Superior temporal gyrus (tissue), 1 donor: ENCODE results near the gene SLC13A1.
"Not testable (repeated sequence)": the region's sequence is repeated elsewhere in the genome, so short reads cannot be mapped to it uniquely, and the experiment has no call there.

Experiments used
- DNase-seq: peaks from one replicate; pipeline ENCODE4 v3.0.0-alpha.2; 2016; ENCODE audit errors: extremely low spot score

SLC13A1 gene, protein sequence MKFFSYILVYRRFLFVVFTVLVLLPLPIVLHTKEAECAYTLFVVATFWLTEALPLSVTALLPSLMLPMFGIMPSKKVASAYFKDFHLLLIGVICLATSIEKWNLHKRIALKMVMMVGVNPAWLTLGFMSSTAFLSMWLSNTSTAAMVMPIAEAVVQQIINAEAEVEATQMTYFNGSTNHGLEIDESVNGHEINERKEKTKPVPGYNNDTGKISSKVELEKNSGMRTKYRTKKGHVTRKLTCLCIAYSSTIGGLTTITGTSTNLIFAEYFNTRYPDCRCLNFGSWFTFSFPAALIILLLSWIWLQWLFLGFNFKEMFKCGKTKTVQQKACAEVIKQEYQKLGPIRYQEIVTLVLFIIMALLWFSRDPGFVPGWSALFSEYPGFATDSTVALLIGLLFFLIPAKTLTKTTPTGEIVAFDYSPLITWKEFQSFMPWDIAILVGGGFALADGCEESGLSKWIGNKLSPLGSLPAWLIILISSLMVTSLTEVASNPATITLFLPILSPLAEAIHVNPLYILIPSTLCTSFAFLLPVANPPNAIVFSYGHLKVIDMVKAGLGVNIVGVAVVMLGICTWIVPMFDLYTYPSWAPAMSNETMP

DNA sequence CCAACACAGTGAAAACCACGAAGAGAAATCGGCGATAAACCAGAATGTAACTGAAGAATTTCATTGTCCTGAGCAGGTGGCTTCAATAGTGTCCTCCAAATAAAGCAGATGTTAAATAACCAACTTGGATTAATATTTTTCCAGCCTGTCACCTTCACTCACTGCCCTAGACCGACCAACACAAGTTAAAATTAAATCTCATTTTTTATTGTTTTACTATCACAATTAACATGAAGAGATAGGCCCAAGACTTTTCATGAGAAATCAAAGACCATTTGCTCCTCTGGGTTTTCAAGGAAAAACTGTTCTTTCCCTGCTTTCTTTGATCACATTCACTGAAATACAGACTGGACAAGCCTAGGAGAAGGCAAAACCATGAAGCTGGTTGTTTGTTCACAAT, at the start of gene SLC13A1:
Gene SLC13A1, minus strand, starts transcription at position 87 of the 400 bp plus-strand sequence. Its CDS starts 23 bp downstream, at position 64.
- DNase-seq = no peak

DNA sequence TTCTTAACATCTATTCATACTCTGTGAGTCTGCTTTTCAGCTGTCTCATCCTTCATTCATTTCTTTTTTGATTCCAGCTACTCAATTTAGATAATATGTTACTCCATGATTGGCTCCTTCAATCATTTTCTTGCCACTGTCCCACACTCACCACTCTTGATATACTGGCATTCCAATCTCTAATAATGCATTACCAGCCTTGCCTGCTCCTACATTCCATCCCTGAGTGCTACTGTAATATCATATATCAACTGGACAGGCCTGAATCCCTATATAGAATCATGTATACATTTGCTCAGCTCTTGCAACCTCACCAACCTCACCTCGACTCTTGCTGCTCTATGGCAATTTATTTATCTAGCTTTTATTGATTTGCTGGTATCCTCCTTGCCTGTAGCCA, 45.0 kb upstream of the SLC13A1 start:
- DNase-seq = no peak

DNA sequence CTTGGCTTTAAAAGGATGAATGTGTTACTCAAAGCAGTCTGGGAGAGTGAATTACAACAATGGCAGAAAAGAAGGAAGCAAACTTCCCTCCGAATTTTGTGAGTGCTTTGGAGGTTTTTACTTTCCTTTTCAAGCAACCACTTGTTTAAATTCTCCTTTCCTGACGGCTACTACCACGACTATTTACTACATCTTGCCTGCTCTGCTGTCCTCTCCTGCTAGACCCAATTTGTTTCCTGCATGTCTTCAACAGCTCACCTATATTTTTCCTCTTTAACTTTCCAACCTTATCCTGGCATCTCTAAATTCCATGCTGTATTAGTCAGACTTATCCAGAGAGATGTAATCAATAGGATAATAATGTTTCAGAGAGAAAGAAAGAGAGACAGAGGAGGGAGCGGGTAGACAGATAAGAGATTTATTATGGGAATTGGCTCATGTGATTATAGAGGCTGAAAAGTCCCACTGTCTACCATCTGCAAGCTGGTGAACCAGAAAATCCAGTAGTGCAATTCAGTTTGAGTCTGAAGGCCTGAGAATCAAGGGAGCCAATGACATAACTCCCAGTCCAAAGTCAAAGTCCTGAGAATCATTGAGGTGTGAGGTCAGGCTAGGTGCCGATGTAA, 42.8 kb upstream of the SLC13A1 start:
- no peak for DNase-seq

DNA sequence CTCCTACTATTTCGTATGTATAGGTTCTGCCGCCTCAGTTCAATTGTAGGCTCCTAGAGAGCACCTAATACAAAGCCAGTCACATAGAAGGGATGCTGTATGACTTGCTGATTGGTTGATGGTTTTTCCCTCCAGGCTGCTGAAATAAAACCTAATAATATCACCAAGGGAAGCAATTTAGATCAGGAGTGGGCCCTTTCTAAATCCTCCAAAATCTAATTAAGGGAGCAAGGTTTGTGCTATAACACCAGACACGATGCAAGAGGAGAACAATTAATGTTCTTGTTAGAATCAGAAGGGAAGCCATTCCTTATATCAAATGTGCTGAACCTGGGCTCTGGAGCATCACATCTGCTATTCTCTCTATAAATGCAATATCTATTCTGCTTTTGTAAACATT, 42.0 kb upstream of the SLC13A1 start:
- DNase-seq = no peak

DNA sequence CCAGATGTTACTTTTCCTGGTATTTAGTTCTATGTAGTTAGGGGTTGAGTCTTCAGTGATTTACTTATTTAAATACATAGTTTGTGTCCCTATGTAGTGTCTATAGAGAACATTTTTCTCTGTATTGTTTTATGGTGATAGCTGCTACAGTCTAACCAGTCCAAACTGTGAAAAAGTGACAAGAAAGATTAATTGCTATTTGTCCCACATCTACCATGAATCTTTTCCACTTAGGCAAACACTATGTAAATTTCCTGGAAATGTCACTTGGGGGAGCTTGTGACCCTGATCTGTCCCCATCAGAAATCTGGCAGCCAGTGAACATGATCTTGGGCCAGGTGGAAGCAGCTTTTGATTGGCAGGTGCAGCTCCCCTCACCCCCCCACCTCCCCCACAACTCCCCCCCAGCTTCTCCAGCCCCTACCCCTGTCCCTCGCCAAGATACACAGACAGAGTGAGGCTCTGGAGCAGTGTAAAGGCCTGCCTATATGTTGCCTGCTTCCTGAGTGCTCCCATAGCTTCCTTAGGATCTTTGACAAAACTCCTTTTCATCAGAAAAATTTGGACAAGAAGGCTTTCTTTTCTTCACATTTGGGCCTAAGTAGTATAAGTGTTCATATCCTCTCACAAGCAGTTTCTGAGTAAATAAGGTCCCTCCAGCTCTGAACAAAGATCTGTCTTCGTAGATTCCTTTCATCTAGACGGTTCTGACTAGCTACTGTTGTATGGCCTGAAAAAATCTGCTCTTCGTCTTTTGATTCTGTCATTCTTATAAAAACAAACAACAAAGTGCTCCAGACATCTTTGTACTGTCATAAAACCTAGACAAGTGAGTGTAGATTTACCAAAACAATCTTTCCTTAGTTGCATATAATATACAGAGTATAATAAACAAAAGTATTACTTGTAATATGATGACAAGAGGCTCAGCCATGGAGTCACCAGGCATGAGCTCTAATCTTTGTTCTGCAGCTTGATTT, 31.5 kb upstream of the SLC13A1 start:
- no peak for DNase-seq

DNA sequence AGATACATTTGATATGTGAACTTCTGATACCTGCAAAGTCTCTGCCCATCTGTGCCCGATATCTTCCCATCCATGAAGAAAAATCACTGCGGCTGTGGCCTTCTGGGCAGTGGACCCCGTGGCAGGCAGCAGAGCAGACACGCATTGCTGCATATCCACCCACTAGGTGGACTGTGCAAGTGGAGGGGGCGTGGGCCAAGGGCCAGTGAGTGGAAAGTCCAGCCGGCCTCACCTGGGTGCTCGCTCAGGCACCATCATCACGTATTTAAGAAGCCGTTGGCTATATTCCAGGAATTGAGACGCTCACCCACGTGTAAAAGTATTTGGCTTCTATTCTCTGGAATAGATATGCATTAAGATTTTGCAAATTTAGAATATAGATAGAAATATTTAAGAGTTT, 30.8 kb upstream of the SLC13A1 start:
- no peak for DNase-seq

DNA sequence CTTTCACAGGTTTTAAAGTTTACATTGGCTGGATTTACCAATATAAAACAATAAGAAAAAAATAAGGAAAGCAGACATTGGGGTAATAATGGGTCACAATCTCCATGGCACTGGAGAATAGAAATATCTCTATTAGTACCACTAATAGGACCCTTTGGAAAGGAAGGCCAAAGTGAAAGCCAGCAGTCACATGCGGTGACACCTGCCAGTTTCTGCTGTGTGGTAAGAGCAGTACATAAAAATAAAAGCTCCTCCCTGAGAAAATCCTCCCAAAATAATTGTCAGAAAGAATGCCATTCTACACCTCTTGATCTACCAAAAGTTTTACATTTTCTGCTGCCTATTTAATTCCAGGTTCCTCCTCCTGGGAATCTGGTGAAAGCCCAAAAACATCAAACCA, 30.4 kb upstream of the SLC13A1 start:
- no peak for DNase-seq

DNA sequence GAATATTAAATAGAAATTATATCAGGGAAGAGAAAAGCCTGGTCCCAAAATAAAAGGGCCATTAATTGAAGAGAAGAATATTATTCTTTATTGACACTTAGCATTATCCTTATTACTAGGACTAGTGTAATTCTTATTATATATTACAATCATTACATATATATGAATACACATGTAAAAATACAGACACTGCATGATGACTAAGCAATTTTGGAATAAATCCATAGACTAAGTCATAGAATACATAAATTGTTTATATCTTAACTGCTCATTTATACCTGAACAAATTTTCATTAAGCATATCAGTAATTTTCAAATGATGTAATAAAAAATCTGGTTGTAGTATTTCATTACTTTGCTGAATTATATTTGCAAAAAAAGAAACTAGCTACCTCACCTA, 29.7 kb upstream of the SLC13A1 start:
- DNase-seq = no peak

DNA sequence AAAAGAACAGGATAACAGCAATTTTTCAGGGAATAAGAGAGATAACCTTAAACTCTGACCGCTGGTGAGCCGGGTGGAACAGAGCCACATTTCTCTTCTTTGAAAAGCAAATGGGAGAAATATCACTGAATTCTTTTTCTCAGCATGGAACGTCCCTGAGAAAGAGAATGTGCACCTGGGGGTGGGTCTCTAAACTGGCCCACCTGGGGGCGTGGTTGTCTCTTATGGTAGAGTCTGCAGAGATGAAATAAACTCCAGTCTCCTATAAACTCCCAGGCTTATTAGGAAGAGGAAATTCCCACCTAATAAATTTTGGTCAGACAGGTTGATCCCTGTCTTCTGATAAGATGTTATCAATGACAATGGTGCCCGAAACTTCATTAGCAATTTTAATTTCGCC, 27.9 kb upstream of the SLC13A1 start:
- not testable (repeated sequence) for DNase-seq

DNA sequence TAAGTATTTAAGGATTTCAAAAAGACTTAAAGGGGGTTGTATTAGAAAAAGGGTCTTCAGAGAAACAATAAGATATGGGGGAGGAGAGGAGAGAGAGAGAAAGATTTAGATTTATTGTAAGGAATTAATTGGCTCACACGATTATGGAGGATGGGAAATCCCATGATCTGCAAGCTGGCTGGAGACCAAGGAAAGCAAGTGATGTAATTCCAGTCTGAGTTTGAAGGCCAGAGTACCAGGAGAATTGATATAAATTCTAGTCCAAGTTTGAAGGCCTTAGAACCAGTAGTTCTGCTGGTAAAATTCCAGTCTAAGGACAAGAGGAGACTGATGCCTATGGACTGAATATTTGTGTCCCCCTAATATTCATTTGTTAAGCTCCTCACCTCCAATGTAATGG, 20.6 kb upstream of the SLC13A1 start:
- no peak for DNase-seq

DNA sequence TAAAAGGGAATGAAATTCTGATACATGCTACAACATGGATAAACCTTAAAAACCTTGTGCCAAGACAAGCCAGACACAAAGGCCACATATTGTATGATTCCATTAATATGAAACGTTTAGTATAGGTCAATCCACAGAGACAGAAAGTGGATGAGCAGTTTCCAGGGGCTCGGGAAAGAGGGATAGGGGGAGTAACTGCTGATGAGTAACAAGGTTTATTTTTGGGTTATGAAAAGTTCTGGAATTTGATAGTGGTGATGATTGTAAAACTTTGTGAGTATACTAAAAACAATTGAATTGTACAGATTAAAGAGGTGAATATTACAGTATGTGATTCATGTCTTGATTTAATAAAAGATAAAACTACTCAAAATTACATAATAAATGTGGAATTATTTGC, 19.1 kb upstream of the SLC13A1 start:
- DNase-seq = no peak

DNA sequence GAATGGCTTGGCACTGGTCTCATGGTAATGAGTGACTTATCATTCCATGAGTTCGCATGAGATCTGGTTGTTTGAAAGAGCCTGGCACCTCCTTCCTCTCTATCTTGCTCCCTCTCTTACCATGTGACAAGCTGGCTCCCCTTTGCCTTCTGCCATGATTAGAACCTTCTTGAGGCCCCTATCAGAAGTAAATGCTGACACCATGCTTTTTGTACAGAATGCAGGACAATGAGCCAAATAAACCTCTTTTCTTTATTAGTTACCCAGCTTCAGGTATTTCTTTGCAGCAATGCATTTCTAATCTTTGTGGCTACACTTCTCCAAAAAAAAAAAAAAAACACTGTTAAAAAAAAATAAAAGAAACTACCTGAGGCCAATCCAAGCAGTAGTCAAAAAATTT, 17.1 kb upstream of the SLC13A1 start:
- DNase-seq = no peak

DNA sequence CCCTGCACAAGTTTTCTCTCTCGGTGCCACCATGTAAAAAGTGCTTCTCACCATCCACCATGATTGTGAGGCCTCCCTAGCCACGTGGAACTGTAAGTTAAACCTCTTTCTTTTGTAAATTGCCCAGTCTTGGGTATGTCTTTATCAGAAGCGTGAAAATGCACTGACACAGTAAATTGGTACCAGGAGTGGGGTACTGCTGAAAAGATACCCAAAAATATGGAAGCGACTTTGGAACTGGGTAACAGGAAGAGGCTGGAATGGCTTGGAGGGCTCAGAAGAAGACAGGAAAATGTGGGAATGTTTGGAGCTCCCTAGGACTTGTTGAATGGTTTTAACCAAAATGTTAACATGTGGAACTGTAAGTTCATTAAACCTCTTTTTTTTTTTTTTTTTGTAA, 15.6 kb upstream of the SLC13A1 start:
- no peak for DNase-seq

DNA sequence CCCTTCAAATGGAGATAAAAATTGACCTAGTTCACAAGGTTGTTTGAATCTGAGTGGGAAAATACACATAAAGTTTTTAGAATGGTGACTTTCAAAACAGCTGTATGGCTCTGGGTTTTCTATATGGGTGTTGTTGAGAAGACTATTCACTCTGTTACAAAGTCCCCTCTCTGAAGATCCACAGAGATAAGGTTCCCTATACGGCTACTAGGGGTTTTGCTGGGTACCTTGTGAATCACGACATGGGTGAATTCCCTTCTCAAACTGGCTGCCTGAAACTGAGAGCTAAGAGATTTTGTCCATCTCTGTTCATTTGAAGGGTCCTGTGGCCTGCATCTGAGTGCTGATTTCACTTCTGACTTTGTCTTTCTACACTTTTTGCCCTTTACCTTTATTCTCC, 11.8 kb upstream of the SLC13A1 start:
- DNase-seq = no peak

DNA sequence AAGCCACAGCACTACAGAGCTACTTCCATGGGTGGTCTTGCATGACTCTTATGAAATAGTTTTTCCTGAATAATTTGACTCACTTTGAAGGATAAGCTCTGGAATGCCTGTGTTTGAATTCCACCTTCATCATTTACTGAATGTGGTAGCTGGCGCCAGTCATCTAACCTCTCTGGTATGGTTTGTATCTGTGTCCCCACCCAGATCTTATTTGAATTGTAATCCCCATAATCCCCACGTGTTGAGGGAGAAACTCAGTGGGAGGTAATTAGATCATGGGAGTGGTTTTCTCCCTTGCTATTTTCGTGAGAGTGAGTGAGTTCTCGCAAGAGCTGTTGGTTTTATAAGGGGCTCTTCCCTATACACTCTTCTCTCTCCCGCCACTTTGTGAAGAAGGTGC, 11.2 kb upstream of the SLC13A1 start:
- no peak for DNase-seq

DNA sequence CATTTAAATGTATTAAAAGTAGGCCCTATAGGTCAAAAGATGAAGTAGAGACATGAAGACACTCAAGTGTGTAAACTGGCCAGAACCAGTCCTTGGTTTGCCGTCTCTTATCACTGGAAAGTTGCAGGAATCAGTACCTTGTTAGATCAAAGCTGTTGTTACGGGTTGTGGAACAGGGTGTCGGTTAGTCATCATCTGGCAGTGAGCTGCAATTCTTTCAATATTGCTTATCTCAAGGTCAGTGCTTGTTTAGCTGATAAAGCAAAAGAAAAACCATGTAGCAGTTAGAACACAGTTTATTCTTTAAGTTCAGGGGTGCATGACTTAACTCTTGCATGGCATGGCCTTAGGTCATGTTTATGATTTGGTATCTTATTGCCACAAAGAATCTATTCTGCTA, 10.0 kb upstream of the SLC13A1 start:
- DNase-seq = no peak

DNA sequence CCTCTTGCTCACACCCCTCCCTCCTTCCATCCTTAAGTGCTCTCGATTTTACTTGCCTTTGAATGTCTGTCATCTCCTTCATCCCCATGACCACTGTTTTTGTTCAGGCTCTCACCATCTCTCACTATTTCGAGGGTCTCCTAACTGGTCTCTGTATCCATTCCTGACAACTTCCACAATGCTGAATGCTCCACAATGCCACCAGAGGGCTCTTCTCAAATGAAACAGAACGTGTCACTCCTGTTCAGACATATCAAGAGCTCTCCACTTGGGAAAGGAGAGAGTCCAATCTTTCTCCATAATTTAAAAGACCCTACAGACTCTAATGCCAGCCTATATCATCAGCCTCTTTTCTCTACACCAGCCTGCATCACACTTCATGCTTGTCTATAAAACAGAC, 9.0 kb upstream of the SLC13A1 start:
- DNase-seq = no peak

DNA sequence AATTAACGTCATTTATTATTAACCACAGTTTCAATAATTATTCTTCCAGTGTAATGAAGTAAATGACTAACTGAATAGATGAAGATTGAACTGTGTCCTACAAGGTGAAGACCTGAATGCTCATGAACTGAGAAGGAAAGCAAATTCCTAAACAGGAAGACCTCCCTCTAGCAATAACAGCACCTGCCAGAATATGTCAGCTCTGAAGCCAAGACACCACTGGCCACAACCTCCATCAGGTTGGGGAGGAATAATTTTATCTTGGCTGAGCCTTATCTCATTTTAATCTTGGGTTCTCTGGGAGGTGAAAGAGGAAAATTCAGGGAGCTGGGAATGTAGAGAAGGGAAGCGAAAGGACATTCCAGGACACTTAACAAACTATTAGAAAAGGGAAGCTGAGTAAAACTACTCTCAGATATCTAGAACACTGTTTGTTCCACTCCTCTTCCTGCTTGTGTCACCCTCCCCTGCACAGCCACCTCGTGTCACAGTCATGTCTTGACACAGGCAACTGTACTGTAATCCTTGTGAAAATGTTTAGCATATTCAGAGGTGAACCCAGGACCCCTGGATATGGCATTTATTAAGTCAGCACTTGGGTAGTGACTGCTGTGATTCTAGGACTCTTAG, 4.6 kb upstream of the SLC13A1 start:
- no peak for DNase-seq

DNA sequence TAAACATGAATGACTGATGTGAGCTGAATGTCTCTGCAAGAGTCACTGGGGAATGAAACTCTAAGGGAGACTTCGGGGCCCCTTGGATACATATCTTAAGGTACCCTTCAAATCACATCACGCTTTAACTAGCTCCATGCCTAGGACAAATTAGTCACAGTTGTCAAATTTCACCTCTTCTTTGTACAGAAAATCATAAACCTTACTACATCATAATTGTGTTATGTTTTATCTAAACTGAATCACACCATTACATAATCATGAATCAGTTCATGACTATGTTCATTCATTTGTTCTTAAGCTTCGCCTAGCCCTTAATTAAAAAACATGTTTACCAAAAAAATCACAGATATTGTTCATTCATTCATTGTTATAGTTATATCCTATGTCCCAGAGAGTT, 2.1 kb upstream of the SLC13A1 start:
- no peak for DNase-seq

DNA sequence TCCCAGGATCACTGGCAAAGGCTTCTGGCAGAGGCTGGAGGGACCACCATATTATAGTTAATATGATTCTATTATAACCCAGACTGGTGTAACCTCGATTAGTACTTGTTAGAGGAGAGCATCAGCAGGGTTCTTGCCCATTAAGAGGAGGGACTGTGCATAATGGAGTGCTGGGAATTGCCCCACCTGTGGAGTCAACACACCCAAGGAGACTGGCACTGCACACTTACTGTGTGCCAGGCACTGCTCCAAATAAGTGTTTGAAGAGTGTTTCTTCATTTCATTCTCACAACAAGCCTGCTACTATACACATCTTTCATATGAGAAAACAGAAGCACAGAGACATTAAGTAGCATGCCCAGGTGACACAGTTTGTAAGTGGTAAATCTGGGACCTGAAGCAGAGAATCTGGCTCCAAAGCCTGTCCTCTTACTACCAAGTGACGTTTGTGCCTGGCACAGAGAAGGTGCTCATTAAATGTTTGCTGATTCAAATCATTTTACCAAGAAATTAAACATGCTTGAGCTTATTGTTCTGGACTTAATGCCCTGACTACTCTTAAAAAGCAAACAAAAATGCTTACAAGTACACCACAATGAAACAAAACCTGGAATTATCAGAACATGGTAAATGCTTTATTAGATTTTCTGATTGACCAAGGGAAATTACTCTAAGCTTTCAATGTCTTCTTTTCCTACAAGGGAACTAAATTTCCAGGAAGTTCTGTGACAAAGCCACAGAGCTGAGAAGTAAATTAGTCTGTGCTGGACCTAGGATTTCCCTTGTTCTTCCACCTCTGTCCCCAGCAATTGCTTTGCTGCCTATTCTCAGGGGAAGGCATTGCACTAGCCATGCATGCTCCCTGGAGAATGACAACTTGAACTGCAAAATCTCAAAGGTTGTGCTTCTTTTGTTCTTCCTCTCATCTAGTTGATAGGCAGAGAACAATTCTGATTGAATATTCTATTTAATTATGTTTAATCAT, 809 bp downstream of the SLC13A1 start:
- DNase-seq = no peak
